Tongue (tissue), 2 donors: ENCODE measurements around the gene EML6. TPM values are rescaled to one million over a fixed set of nuclear protein-coding genes. Genes with fewer than 3 reads are reported as not detected.
"Not testable (repeated sequence)": the region's sequence is repeated elsewhere in the genome, so short reads cannot be mapped to it uniquely, and the experiment has no call there.

Experiments
- DNase-seq: peaks from one replicate; pipeline ENCODE4 v3.0.0-alpha.2; 2015
- total RNA-seq: library from RNA; depleted of rRNA; stranded (reverse); fragments of >200 nt; gene quantifications from one replicate; pipeline ENCODE4 v1.2.3, GENCODE V29; 2014

Gene EML6
- total RNA-seq, 1 donor from 2014 or later = 10.8 TPM

GRCh38 chr2:54850171-54851122 lies 127.0 kb downstream of the EML6 start:
- DNase-seq = no peak

GRCh38 chr2:54853616-54854310 lies 130.3 kb downstream of the EML6 start:
- DNase-seq = peak; percentile 27

GRCh38 chr2:54855434-54855833 lies 132.0 kb downstream of the EML6 start:
- DNase-seq = no peak

- no peak for DNase-seq
Observed at GRCh38 chr2:54858021-54858681, 134.7 kb downstream of the EML6 start.

GRCh38 chr2:54859416-54859815 lies 136.0 kb downstream of the EML6 start:
- DNase-seq = peak; percentile 40

- DNase-seq = peak; percentile 35
Observed at GRCh38 chr2:54859997-54860701, 136.7 kb downstream of the EML6 start.

- DNase-seq = no peak
Observed at GRCh38 chr2:54862229-54862628, 138.8 kb downstream of the EML6 start.

GRCh38 chr2:54862742-54863141 lies 139.3 kb downstream of the EML6 start:
- no peak for DNase-seq

GRCh38 chr2:54863660-54864059 lies 140.2 kb downstream of the EML6 start:
- DNase-seq = no peak

- DNase-seq = no peak
Observed at GRCh38 chr2:54864096-54864495, 140.6 kb downstream of the EML6 start.

GRCh38 chr2:54864727-54865126 lies 141.3 kb downstream of the EML6 start:
- no peak for DNase-seq

- no peak for DNase-seq
Observed at GRCh38 chr2:54866179-54866578, 142.7 kb downstream of the EML6 start.

GRCh38 chr2:54866868-54867267 lies 143.4 kb downstream of the EML6 start:
- DNase-seq = no peak

- no peak for DNase-seq
Observed at GRCh38 chr2:54867457-54867856, 144.0 kb downstream of the EML6 start.

- DNase-seq = peak; percentile 75
Observed at GRCh38 chr2:54871457-54872107, 148.1 kb downstream of the EML6 start.

- no peak for DNase-seq
Observed at GRCh38 chr2:54872780-54873179, 149.3 kb downstream of the EML6 start.

GRCh38 chr2:54873236-54873635 lies 149.8 kb downstream of the EML6 start:
- DNase-seq = not testable (repeated sequence)

- no peak for DNase-seq
Observed at GRCh38 chr2:54876764-54877163, 153.3 kb downstream of the EML6 start.

- DNase-seq = no peak
Observed at GRCh38 chr2:54878182-54878581, 154.7 kb downstream of the EML6 start.

GRCh38 chr2:54879032-54879431 lies 155.6 kb downstream of the EML6 start:
- DNase-seq = no peak

- peak; percentile 87 for DNase-seq
Observed at GRCh38 chr2:54879598-54880332, 156.3 kb downstream of the EML6 start.
